ENCODE results near the gene MERTK.
A peak's percentile ranks its signal among the peaks of the same experiment; 100 is the strongest.
"Not testable (repeated sequence)": the region's sequence is repeated elsewhere in the genome, so short reads cannot be mapped to it uniquely, and the experiment has no call there.

The MERTK gene

DNA sequence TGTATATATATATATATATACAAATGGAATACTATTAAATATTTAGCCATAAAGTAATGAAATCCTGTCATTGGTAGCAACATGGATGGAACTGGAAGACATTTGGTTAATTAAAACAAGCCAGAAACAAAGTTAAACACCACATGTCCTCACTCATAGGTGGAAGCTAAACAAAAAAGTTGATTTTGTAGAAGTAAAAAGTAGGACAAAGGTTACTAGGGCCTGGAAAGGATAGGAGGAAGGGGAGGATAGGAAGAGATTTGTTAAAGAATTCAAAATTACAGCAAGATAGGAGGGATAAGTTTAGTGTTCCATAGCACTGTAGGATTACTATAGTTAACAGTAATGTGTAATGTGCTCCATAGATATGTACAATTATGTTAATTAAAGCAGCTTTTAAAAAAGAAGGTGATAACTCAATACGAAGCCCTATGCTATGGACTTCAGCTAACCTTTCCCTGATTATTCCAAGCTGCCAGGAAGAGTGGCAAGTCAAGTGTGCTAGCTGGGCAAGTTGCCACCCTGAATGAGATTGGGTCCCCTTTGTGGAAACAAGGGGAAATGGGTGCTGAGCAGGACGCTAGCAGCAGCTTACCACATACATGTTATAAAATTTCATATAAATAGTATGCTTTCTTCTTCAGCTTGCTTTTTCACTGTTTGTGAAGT, 12.3 kb downstream of the MERTK start:
- no peak for DNase-seq

- DNase-seq, result not testable (repeated sequence)
Measured at GRCh38 chr2:111911295-111911977, 13.0 kb downstream of the MERTK start.

- DNase-seq, result no peak
Measured at GRCh38 chr2:111912547-111912946, 14.1 kb downstream of the MERTK start.

GRCh38 chr2:111917106-111917505, 18.7 kb downstream of the MERTK start:
- no peak for DNase-seq

- no peak for DNase-seq
Measured at GRCh38 chr2:111918383-111918806, 20.0 kb downstream of the MERTK start.

DNA sequence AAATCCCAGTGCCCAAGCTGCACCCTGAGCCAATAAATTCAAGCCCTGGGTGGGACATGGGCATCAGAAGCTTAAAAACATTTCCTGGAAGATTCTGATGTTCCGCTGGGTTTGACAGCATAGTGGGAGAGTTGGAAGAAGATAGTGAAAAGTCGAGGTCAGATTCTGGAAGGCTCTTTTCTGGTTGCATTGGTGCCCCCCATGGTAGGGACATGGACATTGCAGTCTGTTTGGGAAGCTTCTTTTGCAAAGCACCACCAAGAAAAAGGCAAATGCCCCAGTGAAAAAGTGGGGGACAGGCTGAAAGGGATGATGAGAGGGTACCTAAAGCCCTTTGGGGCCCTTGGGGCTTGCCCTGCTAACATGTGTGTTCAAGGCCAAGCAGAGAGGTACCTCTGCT, 21.0 kb downstream of the MERTK start:
- no peak for DNase-seq

- DNase-seq, result no peak
Measured at GRCh38 chr2:111919794-111920608, 21.6 kb downstream of the MERTK start.

DNA sequence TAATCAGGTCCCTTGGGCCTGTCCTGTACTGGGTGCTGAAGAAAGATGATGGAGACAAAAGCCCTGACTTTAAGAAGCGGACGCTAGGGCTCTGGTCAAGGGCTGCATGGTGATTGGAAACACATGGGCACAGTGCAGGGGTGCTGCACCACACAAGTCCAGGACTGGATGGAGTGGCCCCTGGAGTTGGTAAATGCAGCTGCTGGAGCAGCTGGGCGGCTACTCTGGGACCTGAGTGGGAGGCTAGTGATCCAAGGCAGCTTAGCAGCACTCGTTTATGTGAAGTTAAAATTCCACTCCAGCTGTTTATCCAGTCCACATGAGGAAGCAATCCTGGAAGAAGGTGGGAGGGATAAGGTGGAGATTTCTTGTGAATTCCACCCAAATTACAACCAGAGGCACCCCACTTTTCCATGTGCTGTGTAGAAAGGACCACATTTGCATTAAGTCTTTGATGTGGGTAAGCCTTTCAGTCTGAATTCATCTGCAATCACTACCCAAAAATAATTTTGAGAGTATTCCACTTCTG, 24.9 kb downstream of the MERTK start:
- no peak for DNase-seq

DNA sequence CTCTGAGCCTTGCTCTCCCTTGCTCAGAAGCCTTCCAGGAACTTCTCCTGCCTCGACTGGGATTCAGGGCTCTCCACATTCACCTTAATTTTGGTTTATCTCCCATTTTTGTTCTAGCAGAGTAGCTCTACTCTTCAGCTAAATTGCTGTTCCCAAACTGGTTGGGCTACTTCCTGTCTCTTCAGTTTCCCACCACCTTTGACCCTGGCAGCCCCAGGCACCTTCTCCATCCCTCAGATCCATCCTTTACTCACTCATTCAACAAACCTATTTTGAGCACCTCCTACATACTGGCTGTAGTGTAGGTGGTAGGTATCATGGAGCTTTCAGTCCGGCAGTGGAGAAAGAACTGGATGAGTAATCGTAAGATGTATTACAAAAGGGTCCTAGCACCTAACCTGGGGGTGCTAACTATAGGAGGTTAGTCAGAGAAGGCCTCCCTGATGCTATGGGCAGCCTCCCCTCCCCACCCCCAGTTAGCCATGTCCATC, 26.3 kb downstream of the MERTK start:
- no peak for DNase-seq

DNA sequence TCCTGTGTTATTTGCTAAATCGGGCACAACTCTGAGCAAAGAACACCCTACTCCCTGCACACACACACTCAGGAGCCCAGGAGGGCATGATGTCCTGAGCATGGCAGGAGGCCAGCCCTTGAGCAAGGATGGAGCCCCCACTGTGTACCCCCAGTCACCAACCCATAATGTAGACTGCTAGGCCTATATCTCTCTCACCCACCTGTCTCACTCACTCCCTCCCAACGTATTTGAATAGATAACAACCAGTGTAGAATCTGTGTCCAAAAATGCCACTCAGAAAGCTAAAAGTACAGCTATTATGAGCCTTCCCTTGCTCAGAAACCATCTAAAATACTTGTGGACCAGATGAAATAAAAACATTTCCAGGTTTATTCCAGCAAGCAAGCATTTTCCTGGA, 29.3 kb downstream of the MERTK start:
- DNase-seq, result no peak

DNA sequence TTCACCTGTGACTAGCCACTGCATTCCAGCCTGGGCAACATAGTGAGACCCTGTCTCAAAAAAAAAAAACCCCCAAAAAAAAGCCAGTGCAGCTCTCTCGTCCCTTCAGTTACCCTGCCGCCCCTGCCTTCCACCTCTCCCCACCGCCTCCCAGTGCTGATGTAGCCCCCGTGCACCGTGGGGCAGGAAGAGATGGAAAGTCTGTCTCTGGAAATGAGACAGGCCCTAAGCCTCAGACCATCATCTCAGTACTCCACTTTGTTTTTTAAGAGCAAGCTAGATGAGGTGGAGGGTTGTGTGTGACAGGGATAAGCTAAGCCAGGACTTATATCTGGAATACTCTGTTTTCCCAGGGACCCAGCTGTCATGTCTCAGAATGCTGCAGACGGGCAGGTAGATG, 32.0 kb downstream of the MERTK start:
- no peak for DNase-seq

DNA sequence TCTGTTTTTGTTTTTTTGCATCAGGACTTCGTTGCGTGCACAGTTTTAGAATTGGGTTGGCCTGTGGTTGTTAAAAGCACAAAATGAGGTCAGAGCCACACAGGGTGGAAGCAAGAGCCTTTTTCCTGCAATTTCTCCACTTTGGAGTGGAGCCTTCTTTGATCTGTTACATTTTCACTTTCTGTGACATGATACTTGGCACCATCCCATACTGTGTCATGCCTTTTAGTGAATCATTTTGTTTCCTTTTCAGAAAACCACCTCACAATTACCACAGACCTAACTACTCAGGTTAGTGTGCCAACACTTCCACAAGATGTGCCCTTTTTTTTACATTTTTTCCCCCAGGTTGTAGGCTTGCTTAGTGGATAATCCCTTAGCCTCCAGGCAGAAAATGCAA, 32.5 kb downstream of the MERTK start:
- no peak for DNase-seq

DNA sequence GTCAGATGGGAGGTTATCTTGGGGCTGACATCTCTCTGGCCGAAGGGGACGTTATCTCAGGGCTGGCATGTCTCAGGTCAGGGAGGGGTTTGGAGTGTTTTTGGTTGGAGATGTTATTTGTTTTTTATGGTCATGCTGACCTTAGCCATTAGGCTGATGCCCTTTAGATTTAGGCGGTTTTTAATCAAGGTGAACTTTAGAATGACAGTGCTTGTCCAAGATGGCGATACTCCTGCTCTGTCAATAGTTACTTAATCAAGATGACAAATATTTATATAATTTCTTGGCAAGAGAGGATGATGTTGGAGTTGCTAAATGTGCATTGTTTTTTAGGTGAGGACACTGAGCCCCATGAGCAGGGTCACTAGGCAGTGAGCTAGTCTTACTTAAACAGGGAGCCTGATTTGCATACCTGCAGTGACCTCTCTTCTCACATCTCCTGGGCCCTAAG, 34.5 kb downstream of the MERTK start:
- DNase-seq, result no peak

DNA sequence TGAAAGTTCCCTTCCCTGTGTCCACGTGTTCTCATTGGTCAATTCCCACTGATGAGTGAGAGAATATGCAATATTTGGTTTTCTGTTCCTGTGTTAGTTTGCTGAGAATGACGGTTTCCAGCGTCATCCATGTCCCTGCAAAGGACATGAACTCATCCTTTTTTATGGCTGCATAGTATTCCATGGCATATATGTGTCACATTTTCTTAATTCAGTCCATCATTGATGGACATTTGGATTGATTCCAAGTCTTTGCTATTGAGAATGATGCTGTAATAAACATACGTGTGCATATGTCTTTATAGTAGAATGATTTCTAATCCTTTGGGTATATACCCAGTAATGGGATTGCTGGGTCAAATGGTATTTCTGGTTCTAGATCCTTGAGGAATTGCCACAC, 35.5 kb downstream of the MERTK start:
- not testable (repeated sequence) for DNase-seq

DNA sequence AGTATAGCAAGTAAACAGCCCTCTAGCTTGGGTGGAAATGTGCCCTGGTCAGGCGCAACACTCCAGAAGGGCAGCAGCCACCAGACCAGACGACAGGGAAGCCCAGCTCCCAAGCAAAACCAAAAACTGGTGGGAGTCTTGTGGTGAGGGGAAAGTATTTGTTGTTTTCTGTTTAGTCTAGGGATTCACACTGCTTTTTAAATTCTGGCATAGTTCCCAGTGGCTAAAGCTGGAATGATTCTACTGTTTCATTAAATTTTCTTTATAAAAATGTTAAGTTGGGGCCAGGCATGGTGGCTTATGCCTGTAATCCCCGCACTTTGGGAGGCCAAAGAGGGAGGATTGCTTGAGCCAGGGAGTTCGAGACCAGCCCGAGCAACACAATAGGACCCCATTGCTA, 38.5 kb downstream of the MERTK start:
- DNase-seq, result no peak

DNA sequence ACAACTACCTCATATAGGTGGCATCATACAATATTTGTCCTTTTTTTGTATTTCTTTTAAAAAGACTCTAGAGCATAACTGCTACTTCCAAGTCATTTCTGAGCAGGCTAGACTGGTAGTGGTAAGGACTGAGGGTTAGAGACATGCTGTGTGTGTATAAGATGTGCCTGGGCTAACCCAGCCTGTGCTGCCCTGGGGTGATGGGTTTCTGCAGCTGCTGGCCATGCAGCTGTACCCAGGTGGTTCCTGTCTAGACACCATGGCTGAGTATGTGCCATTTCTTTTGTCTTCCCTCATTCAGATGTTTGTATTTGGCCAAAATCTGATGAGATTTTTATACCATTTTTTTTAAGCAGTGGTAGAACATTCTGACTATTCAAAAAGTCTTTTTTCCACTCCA, 40.0 kb downstream of the MERTK start:
- no peak for DNase-seq

GRCh38 chr2:111940333-111941196, 42.2 kb downstream of the MERTK start:
- DNase-seq, result no peak

GRCh38 chr2:111941531-111941930, 43.1 kb downstream of the MERTK start:
- no peak for DNase-seq

DNA sequence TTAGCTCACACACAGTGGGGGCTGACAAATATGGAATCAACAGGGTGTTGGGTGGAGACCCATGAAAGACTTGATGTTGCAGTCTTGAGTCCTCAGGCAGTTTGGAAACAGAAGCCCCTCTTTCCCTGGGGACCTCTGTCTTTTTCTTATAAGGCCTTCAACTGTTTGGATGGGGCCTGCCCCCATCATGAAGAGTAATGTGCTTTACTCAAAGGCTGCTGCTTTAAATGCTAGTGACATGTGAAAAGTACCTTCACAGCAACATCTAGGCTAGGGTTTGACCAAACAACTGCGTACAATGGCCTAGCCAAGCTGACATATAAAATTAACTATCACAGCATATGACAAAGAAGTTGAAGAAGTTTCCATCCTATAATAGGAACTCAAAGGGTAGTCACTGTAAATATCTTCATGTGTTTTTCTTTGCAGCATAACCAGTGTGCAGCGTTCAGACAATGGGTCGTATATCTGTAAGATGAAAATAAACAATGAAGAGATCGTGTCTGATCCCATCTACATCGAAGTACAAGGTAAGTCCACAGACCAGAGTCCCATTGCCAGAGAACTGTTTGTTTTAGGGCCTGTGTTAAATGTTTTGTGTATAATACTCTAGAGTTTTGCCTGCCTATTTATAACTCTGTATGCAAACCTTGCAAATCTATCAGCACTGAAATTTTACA, 46.3 kb downstream of the MERTK start:
- peak in 1 of 2 donors; percentile 8 for DNase-seq

GRCh38 chr2:111945444-111946293, 47.3 kb downstream of the MERTK start:
- DNase-seq, result no peak

All from stimulated activated CD4-positive, alpha-beta T cell treated with anti-CD3 and anti-CD28 coated beads, Interleukin-2, amount 100 ng/mL, for 24 hours (primary cell).